HEK293 (cell line): Measurements from ENCODE around the gene CC2D2B.

ENCODE experiments used
- CTCF ChIA-PET: fragments of 350-600 bp; formaldehyde crosslinking; extraction: SDS; loops from one replicate; lab custom pipeline; 2021; ENCODE audit warnings: antibody characterized with exemption; lab: Yijun Ruan, JAX
- POLR2A ChIA-PET: fragments of 300-600 bp; formaldehyde crosslinking; extraction: SDS; loops from one replicate; lab custom pipeline; 2020; ENCODE audit warnings: antibody characterized with exemption, inconsistent platforms; lab: Yijun Ruan, JAX
- H3K27ac ChIP-seq: fragments of 200-500 bp; sonication (Bioruptor generic); 2 replicates; pipeline ENCODE4 v1.5.1; 2014; ENCODE audit warnings: low read depth, low read length, control low read depth, inconsistent platforms; ENCODE audit errors: extremely low read depth
- H3K36me3 ChIP-seq, 2 experiments: fragments of 200-500 bp in 1 of 2; sonication (Bioruptor generic) in 1 of 2; 1 replicate in 1 of 2; 2 replicates in 1 of 2; pipeline ENCODE4 v1.5.1; 2014 to 2017; ENCODE audit warnings: inconsistent platforms in 2 of 2, low read length in 2 of 2; ENCODE audit not compliant: control insufficient read depth in 2 of 2, insufficient read depth in 1 of 2
- H3K4me1 ChIP-seq: fragments of 200-500 bp; sonication (Bioruptor generic); 2 replicates; pipeline ENCODE4 v1.5.1; 2014; ENCODE audit warnings: mild to moderate bottlenecking, low read length, inconsistent platforms; ENCODE audit not compliant: control insufficient read depth, insufficient read depth
- H3K4me3 ChIP-seq: 2 replicates; pipeline ENCODE4 v1.5.1; 2011; ENCODE audit warnings: low read depth, mild to moderate bottlenecking, control low read depth, low read length, moderate library complexity
- H3K9me3 ChIP-seq: fragments of 200-500 bp; sonication (Bioruptor generic); 2 replicates; pipeline ENCODE4 v1.5.1; 2014; ENCODE audit warnings: low read depth, low read length, inconsistent platforms; ENCODE audit not compliant: control insufficient read depth, insufficient read depth
- GLI4 ChIP-seq: fragments of 450-650 bp; formaldehyde crosslinking; IDR thresholded peaks from 2 replicates; pipeline ENCODE4 v1.5.1; 2016; ENCODE audit warnings: missing biosample characterization, missing genetic modification characterization
- KLF7 ChIP-seq: fragments of 450-650 bp; formaldehyde crosslinking; IDR thresholded peaks from 2 replicates; pipeline ENCODE4 v1.5.1; 2016; ENCODE audit warnings: missing biosample characterization, missing genetic modification characterization, borderline replicate concordance
- KLF8 ChIP-seq: fragments of 450-650 bp; formaldehyde crosslinking; IDR thresholded peaks from 2 replicates; pipeline ENCODE4 v1.5.1; 2016; ENCODE audit warnings: missing biosample characterization, missing genetic modification characterization
- PRDM1 ChIP-seq: fragments of 450-650 bp; formaldehyde crosslinking; IDR thresholded peaks from 2 replicates; pipeline ENCODE4; 2016; ENCODE audit warnings: missing biosample characterization, missing genetic modification characterization
- SCRT1 ChIP-seq: fragments of 450-650 bp; formaldehyde crosslinking; IDR thresholded peaks from 2 replicates; pipeline ENCODE4 v1.5.1; 2016; ENCODE audit warnings: missing biosample characterization, missing genetic modification characterization, borderline replicate concordance
- SCRT2 ChIP-seq: fragments of 450-650 bp; formaldehyde crosslinking; IDR thresholded peaks from 2 replicates; pipeline ENCODE4 v1.5.1; 2016; ENCODE audit warnings: missing biosample characterization, missing genetic modification characterization
- TCF7L2 ChIP-seq: IDR thresholded peaks from 2 replicates; pipeline ENCODE4 v1.6.1; 2011; ENCODE audit warnings: low read depth, mild to moderate bottlenecking, inconsistent platforms, low read length, moderate library complexity, borderline replicate concordance
- ZBTB17 ChIP-seq: fragments of 450-650 bp; formaldehyde crosslinking; IDR thresholded peaks from 2 replicates; pipeline ENCODE4 v1.5.1; 2016; ENCODE audit warnings: missing biosample characterization, missing genetic modification characterization
- ZBTB20 ChIP-seq: fragments of 450-650 bp; formaldehyde crosslinking; IDR thresholded peaks from 2 replicates; pipeline ENCODE4 v1.5.1; 2016; ENCODE audit warnings: missing biosample characterization, missing genetic modification characterization
- ZBTB21 ChIP-seq: fragments of 450-650 bp; formaldehyde crosslinking; IDR thresholded peaks from 2 replicates; pipeline ENCODE4 v1.5.1; 2017; ENCODE audit warnings: missing biosample characterization, missing genetic modification characterization
- ZNF121 ChIP-seq: fragments of 450-650 bp; formaldehyde crosslinking; IDR thresholded peaks from 2 replicates; pipeline ENCODE4 v1.5.1; 2016; ENCODE audit warnings: missing biosample characterization, missing genetic modification characterization
- ZNF2 ChIP-seq: fragments of 450-650 bp; formaldehyde crosslinking; IDR thresholded peaks from 2 replicates; pipeline ENCODE4 v1.5.1; 2016; ENCODE audit warnings: missing biosample characterization, missing genetic modification characterization
- ZNF23 ChIP-seq: fragments of 450-650 bp; formaldehyde crosslinking; IDR thresholded peaks from 2 replicates; pipeline ENCODE4 v1.5.1; 2016; ENCODE audit warnings: missing biosample characterization, missing genetic modification characterization, borderline replicate concordance
- ZNF423 ChIP-seq: fragments of 450-650 bp; formaldehyde crosslinking; IDR thresholded peaks from 2 replicates; pipeline ENCODE4 v1.5.1; 2016; ENCODE audit warnings: missing biosample characterization, missing genetic modification characterization
- ZNF426 ChIP-seq: fragments of 450-650 bp; formaldehyde crosslinking; IDR thresholded peaks from 2 replicates; pipeline ENCODE4 v1.5.1; 2017; ENCODE audit warnings: missing biosample characterization, missing genetic modification characterization, mild to moderate bottlenecking, inconsistent platforms, moderate library complexity
- ZNF501 ChIP-seq: fragments of 450-650 bp; formaldehyde crosslinking; IDR thresholded peaks from 2 replicates; pipeline ENCODE4 v1.5.1; 2016; ENCODE audit warnings: missing biosample characterization, missing genetic modification characterization
- ZNF600 ChIP-seq: fragments of 450-650 bp; formaldehyde crosslinking; IDR thresholded peaks from 2 replicates; pipeline ENCODE4 v1.5.1; 2016; ENCODE audit warnings: missing biosample characterization, missing genetic modification characterization
- ZNF623 ChIP-seq: fragments of 450-650 bp; formaldehyde crosslinking; IDR thresholded peaks from 2 replicates; pipeline ENCODE4 v1.5.1; 2016; ENCODE audit warnings: missing biosample characterization, missing genetic modification characterization
- ZNF654 ChIP-seq: fragments of 450-650 bp; formaldehyde crosslinking; IDR thresholded peaks from 2 replicates; pipeline ENCODE4 v1.5.1; 2016; ENCODE audit warnings: low read depth, missing biosample characterization, missing genetic modification characterization
- ZNF768 ChIP-seq: fragments of 450-650 bp; formaldehyde crosslinking; IDR thresholded peaks from 2 replicates; pipeline ENCODE4 v1.5.1; 2018; ENCODE audit warnings: missing biosample characterization, mild to moderate bottlenecking, missing genetic modification characterization
- ZNF837 ChIP-seq: fragments of 450-650 bp; formaldehyde crosslinking; IDR thresholded peaks from 2 replicates; pipeline ENCODE4 v1.5.1; 2016; ENCODE audit warnings: missing biosample characterization, missing genetic modification characterization
- TF ChIP-seq, protein P1 (sequence below): fragments of 450-650 bp; formaldehyde crosslinking; IDR thresholded peaks from 2 replicates; pipeline ENCODE4 v1.5.1; 2016; ENCODE audit warnings: missing biosample characterization, missing genetic modification characterization
- TF ChIP-seq, protein P2 (sequence below): fragments of 450-650 bp; formaldehyde crosslinking; IDR thresholded peaks from 2 replicates; pipeline ENCODE4 v1.5.1; 2016; ENCODE audit warnings: missing biosample characterization, missing genetic modification characterization, borderline replicate concordance

CC2D2B gene

GRCh38 chr10:96043893-96044715 lies 136.3 kb downstream of the CC2D2B start (continued):
- peak; percentile 87 for TF ChIP-seq ZNF423 (tag by site-specific recombination)
- TF ChIP-seq KLF8 (tag by site-specific recombination), result 0 out of 2 replicates have a peak, but pooled peaks have one; percentile 40
- no peak for TF ChIP-seq ZNF426 (tag by site-specific recombination)
- peak; percentile 50; the same call in 1 of the 2 replicates for TF ChIP-seq ZNF501 (tag by site-specific recombination)
- no peak for TF ChIP-seq ZNF837 (tag by site-specific recombination)
- no peak for TF ChIP-seq SCRT1 (tag by site-specific recombination)
- TF ChIP-seq ZNF23 (tag by site-specific recombination), result no peak
- peak; percentile 71 for TF ChIP-seq ZBTB20 (tag by site-specific recombination)
- TF ChIP-seq TCF7L2, result no peak
- peak; percentile 62 for TF ChIP-seq ZNF600 (tag by site-specific recombination)
- TF ChIP-seq ZNF2, result 0 out of 2 replicates have a peak, but pooled peaks have one; percentile 26

DNA sequence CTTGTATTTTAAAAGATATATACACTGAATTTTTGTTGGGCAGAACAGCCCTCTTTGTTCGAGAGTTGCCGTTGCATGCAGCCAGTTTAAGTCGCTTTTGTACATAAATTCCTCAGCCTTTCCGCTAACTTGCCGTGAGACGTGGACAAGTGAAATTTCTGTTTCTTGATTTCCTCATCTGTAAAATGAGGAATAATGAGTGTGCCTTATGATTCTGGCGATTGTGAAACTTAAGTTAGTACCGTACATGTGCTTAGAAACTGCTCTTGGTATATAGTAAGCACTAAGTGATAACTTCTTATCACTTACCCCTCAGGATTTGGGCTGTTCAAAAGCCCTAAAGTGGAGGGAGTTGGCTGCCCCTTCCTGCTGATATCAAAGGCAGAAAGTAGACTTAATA lies 137.0 kb downstream of the CC2D2B start:
- Histone ChIP-seq H3K9me3 (no peaks in the 10 kb centered on the region), H3K4me1 (no peaks in the 10 kb centered on the region), H3K36me3 (peaks cover 4 to 30% of the 10 kb centered on the region in 2 experiments; a peak in 2 of 3 replicates), H3K27ac (no peak overlapping the region), H3K4me3 (peak overlapping the region; percentile 65)
- CTCF ChIA-PET, result no interaction called here
- POLR2A ChIA-PET, result interaction anchor here (1.8 to 2.7 kb wide), 2 partner anchors 45 to 85 kb away, joined by 13 to 18 read pairs; partner anchors contain the start of gene ZNF518A
- TF ChIP-seq PRDM1 (tag by site-specific recombination) (peak; percentile 42), ZBTB17 (tag by site-specific recombination) (no peak)

DNA sequence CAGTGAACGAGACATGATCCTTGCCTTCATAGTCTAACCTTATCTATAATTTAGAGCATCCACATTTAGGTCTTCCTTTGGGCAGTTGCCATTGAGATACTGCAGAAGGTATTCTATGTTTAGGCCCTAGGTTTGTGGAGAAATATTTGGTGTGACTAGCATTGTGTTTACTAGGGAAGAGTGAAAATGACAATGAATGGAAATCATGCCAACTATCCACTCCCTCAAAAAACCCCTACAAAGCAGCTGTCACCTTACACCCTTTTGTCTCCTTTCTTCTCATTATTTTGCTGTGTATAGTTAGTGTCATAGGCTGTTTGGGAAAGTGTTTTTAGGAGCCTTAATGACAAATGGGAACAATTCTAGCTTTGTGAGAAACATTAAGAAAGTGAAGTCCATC lies 138.8 kb downstream of the CC2D2B start:
- POLR2A ChIA-PET, result no interaction called here
- Histone ChIP-seq H3K4me1 (no peaks in the 10 kb centered on the region), H3K4me3 (no peak overlapping the region)

GRCh38 chr10:96047004-96047649 lies 139.4 kb downstream of the CC2D2B start:
- ChIA-PET POLR2A (no interaction called here), CTCF (interaction anchor here (0.6 to 1.1 kb wide), 5 partner anchors 8 to 983 kb away, joined by 3 to 5 read pairs (median 4); no protein-coding TSS in a partner anchor)
- H3K9me3 ChIP-seq, result no peaks in the 10 kb centered on the region
- H3K4me3 ChIP-seq, result no peak overlapping the region
- peaks cover 4 to 52% of the 10 kb centered on the region in 2 experiments; a peak in 2 of 3 replicates for H3K36me3 ChIP-seq
- H3K4me1 ChIP-seq, result no peaks in the 10 kb centered on the region
- no peak overlapping the region for H3K27ac ChIP-seq
- peak; percentile 37; the same call in 1 of the 2 replicates for TF ChIP-seq ZNF121 (tag by site-specific recombination)
- peak; percentile 56 for TF ChIP-seq ZNF654 (tag by site-specific recombination)
- TF ChIP-seq, protein P1, sequence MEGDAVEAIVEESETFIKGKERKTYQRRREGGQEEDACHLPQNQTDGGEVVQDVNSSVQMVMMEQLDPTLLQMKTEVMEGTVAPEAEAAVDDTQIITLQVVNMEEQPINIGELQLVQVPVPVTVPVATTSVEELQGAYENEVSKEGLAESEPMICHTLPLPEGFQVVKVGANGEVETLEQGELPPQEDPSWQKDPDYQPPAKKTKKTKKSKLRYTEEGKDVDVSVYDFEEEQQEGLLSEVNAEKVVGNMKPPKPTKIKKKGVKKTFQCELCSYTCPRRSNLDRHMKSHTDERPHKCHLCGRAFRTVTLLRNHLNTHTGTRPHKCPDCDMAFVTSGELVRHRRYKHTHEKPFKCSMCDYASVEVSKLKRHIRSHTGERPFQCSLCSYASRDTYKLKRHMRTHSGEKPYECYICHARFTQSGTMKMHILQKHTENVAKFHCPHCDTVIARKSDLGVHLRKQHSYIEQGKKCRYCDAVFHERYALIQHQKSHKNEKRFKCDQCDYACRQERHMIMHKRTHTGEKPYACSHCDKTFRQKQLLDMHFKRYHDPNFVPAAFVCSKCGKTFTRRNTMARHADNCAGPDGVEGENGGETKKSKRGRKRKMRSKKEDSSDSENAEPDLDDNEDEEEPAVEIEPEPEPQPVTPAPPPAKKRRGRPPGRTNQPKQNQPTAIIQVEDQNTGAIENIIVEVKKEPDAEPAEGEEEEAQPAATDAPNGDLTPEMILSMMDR, result 0 out of 2 replicates have a peak, but pooled peaks have one; percentile 24
- peak; percentile 68 for TF ChIP-seq ZBTB17 (tag by site-specific recombination)
- TF ChIP-seq, protein P2, sequence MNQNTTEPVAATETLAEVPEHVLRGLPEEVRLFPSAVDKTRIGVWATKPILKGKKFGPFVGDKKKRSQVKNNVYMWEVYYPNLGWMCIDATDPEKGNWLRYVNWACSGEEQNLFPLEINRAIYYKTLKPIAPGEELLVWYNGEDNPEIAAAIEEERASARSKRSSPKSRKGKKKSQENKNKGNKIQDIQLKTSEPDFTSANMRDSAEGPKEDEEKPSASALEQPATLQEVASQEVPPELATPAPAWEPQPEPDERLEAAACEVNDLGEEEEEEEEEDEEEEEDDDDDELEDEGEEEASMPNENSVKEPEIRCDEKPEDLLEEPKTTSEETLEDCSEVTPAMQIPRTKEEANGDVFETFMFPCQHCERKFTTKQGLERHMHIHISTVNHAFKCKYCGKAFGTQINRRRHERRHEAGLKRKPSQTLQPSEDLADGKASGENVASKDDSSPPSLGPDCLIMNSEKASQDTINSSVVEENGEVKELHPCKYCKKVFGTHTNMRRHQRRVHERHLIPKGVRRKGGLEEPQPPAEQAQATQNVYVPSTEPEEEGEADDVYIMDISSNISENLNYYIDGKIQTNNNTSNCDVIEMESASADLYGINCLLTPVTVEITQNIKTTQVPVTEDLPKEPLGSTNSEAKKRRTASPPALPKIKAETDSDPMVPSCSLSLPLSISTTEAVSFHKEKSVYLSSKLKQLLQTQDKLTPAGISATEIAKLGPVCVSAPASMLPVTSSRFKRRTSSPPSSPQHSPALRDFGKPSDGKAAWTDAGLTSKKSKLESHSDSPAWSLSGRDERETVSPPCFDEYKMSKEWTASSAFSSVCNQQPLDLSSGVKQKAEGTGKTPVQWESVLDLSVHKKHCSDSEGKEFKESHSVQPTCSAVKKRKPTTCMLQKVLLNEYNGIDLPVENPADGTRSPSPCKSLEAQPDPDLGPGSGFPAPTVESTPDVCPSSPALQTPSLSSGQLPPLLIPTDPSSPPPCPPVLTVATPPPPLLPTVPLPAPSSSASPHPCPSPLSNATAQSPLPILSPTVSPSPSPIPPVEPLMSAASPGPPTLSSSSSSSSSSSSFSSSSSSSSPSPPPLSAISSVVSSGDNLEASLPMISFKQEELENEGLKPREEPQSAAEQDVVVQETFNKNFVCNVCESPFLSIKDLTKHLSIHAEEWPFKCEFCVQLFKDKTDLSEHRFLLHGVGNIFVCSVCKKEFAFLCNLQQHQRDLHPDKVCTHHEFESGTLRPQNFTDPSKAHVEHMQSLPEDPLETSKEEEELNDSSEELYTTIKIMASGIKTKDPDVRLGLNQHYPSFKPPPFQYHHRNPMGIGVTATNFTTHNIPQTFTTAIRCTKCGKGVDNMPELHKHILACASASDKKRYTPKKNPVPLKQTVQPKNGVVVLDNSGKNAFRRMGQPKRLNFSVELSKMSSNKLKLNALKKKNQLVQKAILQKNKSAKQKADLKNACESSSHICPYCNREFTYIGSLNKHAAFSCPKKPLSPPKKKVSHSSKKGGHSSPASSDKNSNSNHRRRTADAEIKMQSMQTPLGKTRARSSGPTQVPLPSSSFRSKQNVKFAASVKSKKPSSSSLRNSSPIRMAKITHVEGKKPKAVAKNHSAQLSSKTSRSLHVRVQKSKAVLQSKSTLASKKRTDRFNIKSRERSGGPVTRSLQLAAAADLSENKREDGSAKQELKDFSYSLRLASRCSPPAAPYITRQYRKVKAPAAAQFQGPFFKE (tag by site-specific recombination), result no peak

More for the DNA sequence above, 138.8 kb downstream of the CC2D2B start:
- peaks cover 4 to 46% of the 10 kb centered on the region in 2 experiments; a peak in 2 of 3 replicates for H3K36me3 ChIP-seq
- TF ChIP-seq ZNF600 (tag by site-specific recombination) (no peak), KLF7 (tag by site-specific recombination) (no peak), GLI4 (tag by site-specific recombination) (no peak), ZNF623 (no peak), SCRT2 (tag by site-specific recombination) (no peak), ZNF768 (tag by site-specific recombination) (no peak), ZBTB21 (tag by site-specific recombination) (no peak)
- H3K27ac ChIP-seq, result no peak overlapping the region
- no peaks in the 10 kb centered on the region for H3K9me3 ChIP-seq
- CTCF ChIA-PET, result interaction anchor here (0.6 to 1.1 kb wide), 4 partner anchors 9 to 984 kb away, joined by 3 to 5 read pairs (median 4); no protein-coding TSS in a partner anchor
